ENCODE results near the gene PLCZ1. TPM values are rescaled to one million over a fixed set of nuclear protein-coding genes. Genes with fewer than 3 reads are reported as not detected.

The PLCZ1 gene
- total and polyA plus RNA-seq, 10 of the 15 experiments (the other 5 are each of a cell fraction or from before 2014, with no cell fraction given): not detected

DNA sequence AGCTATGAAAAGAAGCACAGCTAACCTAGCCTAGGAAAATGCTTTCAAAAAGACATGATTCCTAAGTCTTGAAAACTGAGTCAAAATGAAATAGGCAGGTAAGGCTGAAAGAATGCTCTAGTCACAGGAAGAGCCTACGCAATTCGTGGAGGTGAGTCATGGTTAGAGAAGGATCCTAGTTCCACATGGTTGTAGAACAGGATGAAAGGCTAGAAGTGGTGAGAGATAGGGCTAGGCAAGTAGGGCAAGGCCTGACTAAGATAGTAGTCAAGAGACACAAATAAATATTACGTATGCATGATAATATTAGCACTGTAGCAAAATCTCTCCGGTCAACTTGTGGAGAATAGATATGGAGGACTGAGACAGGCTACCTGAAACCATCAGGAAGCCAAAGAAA lies 47.2 kb downstream of the PLCZ1 start:
- Histone ChIP-seq H4K20me1 (ENCODE audit: control insufficient read depth, insufficient read depth) (no peaks in the 10 kb centered on the region), H3K27me3 (replicated peaks in 1 of 2; ENCODE audit: control insufficient read depth in 2 of 2, insufficient read depth in 2 of 2, low read length in 1 of 2) (no peaks in the 10 kb centered on the region), H3K36me3 (ENCODE audit: control insufficient read depth in 2 of 2, insufficient read depth in 2 of 2, low read length in 1 of 2) (no peaks in the 10 kb centered on the region), H3K4me1 (ENCODE audit: control insufficient read depth, insufficient read depth, low read length) (no peaks in the 10 kb centered on the region), H3K4me3 (no peak overlapping the region), H3K9me3 (replicated peaks; ENCODE audit: control insufficient read depth, insufficient read depth, low read length) (no peaks in the 10 kb centered on the region), H3K79me2 (ENCODE audit: control insufficient read depth, insufficient read depth, low read length) (no peaks in the 10 kb centered on the region), H3K9ac (ENCODE audit: control insufficient read depth, insufficient read depth, low read length) (no peak overlapping the region), H3K4me2 (ENCODE audit: control insufficient read depth, insufficient read depth) (no peak overlapping the region), H2AFZ (ENCODE audit: control insufficient read depth, low read depth, low read length) (no peak overlapping the region), H3K27ac (ENCODE audit: control insufficient read depth, insufficient read depth) (no peak overlapping the region)
- ChIA-PET CTCF (no interaction called here), POLR2A (no interaction called here), SMC1A (ENCODE audit: uncharacterized antibody, unreplicated experiment) (no interaction called here), RAD21 (ENCODE audit: unreplicated experiment) (no interaction called here)
- BruUV-seq (replicated peaks): no TSS peak
- WGBS (ENCODE audit: insufficient coverage, insufficient replicate concordance, low lambda C conversion rate, missing lambda C conversion rate): 35% methylated on average over 4 of the region's 4 CpGs
- in situ Hi-C loops (cut with MboI) (no loop called here), intact Hi-C loops (cut with micrococcal nuclease; ENCODE audit: unreplicated experiment) (no loop called here)
- DNase-seq (ENCODE audit: low read depth, low spot score) (no peak), ATAC-seq (no peak), FAIRE-seq (no peak)
- no peak for TF ChIP-seq NKRF (conservative IDR thresholded peaks at IDR 0.05)
- no peak for TF ChIP-seq ZSCAN29 (IDR thresholded peaks at IDR 0.05)
- no peak for TF ChIP-seq NR2F1 (conservative IDR thresholded peaks at IDR 0.05)
- TF ChIP-seq EZH2 (IDR thresholded peaks at IDR 0.05; ENCODE audit: borderline replicate concordance, control insufficient read depth, low read depth, low read length): no peak
- no peak for TF ChIP-seq IRF4 (IDR thresholded peaks at IDR 0.05; ENCODE audit: low read depth, low read length)
- no peak for TF ChIP-seq KDM1A (IDR thresholded peaks at IDR 0.05; ENCODE audit: borderline replicate concordance)
- no peak for TF ChIP-seq POLR2A (IDR thresholded peaks at IDR 0.05; ENCODE audit: low read depth, low read length)
- TF ChIP-seq SMARCA5 (IDR thresholded peaks at IDR 0.05): no peak
- no peak for TF ChIP-seq TCF7 (IDR thresholded peaks at IDR 0.05; ENCODE audit: borderline replicate concordance)
- no peak for TF ChIP-seq POLR2AphosphoS5 (IDR thresholded peaks at IDR 0.05; ENCODE audit: low read length)
- TF ChIP-seq NBN (IDR thresholded peaks at IDR 0.05): no peak
- no peak for TF ChIP-seq ZNF274 (IDR thresholded peaks at IDR 0.05; ENCODE audit: insufficient read depth, insufficient read length)
